Vagina (tissue), 2 donors: ENCODE data around the gene MIEN1. TPM values are rescaled to one million over a fixed set of nuclear protein-coding genes. Genes with fewer than 3 reads are reported as not detected.
A peak's percentile ranks its signal among the peaks of the same experiment; 100 is the strongest.

Experiments
- DNase-seq, 2 donors: peaks; one replicate each; pipeline ENCODE4 v3.0.0-alpha.2; 2017; ENCODE audit errors: extremely low spot score in 2 of 2
- H3K27ac ChIP-seq: fragments of 200-600 bp; sonication (generic); one replicate; pipeline ENCODE4 v1.5.1; 2019
- H3K27me3 ChIP-seq: fragments of 200-600 bp; sonication (generic); one replicate; pipeline ENCODE4 v1.5.1; 2019
- H3K36me3 ChIP-seq, 2 donors: fragments of 200-600 bp; sonication (generic); one replicate each; pipeline ENCODE4 v1.5.1; 2017 to 2019
- H3K4me1 ChIP-seq: fragments of 200-600 bp; sonication (generic); one replicate; pipeline ENCODE4 v1.5.1; 2019
- H3K4me3 ChIP-seq, 2 donors: fragments of 200-600 bp; sonication (generic); 1 replicate in 1 of 2; 2 replicates in 1 of 2; pipeline ENCODE4 v1.5.1; 2016 to 2019
- H3K9me3 ChIP-seq: fragments of 200-600 bp; sonication (generic); one replicate; pipeline ENCODE4 v1.5.1; 2019
- CTCF ChIP-seq, 3 experiments: fragments of 450-650 bp in 2 of 3; fragments of 200-600 bp in 1 of 3; sonication (generic) in 1 of 3; IDR thresholded peaks; one replicate each; pipeline ENCODE4 v1.5.1; 2017 to 2019; ENCODE audit warnings: antibody characterized with exemption in 3 of 3, mild to moderate bottlenecking in 2 of 3, moderate library complexity in 2 of 3
- POLR2A ChIP-seq, 2 donors: fragments of 450-650 bp; IDR thresholded peaks; one replicate each; pipeline ENCODE4 v1.6.1; 2017; ENCODE audit warnings: antibody characterized with exemption in 2 of 2, mild to moderate bottlenecking in 2 of 2, moderate library complexity in 2 of 2
- POLR2AphosphoS5 ChIP-seq, 2 donors: sonication (generic); formaldehyde crosslinking; IDR thresholded peaks; one replicate each; pipeline ENCODE4 v1.9.0; 2017; ENCODE audit warnings: antibody characterized with exemption in 2 of 2, mild to moderate bottlenecking in 2 of 2, low read depth in 1 of 2; ENCODE audit not compliant: insufficient read depth in 1 of 2
- intact Hi-C: fragments of 100-400 bp; cut with DNase I; formaldehyde crosslinking; loops from one replicate; pipeline ENCODE4 v1.15.1; 2023
- total RNA-seq: library from RNA; depleted of rRNA; stranded (reverse); fragments of >200 nt; gene quantifications from one replicate; pipeline ENCODE4 v1.2.3, GENCODE V29; 2016

The MIEN1 gene
- total RNA-seq, 1 donor from 2014 or later: 74.2 TPM

DNA sequence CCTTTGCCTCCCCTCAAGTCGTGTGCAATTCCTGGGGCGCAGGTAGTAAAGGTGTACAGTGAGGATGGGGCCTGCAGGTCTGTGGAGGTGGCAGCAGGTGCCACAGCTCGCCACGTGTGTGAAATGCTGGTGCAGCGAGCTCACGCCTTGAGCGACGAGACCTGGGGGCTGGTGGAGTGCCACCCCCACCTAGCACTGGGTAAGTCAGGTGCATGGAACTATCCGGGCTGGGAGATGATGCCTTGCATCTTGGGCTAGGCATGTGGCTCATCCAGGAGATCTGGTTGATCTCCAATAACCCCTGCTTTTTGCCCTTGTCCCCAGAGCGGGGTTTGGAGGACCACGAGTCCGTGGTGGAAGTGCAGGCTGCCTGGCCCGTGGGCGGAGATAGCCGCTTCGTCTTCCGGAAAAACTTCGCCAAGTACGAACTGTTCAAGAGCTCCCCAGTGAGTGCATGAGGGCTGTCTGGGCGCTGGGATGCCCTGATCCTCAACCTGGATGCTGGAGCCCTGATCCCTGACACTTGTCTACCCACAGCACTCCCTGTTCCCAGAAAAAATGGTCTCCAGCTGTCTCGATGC is 12.6 kb upstream of the MIEN1 start:
- Histone ChIP-seq H3K4me1 (peaks cover 36% of the 10 kb centered on the region), H3K27ac (no peak overlapping the region), H3K27me3 (no peaks in the 10 kb centered on the region), H3K4me3 (no peak overlapping the region), H3K36me3 (peaks cover 0 to 5% of the 10 kb centered on the region in 2 donors), H3K9me3 (no peaks in the 10 kb centered on the region)
- TF ChIP-seq POLR2AphosphoS5 (IDR thresholded peaks at IDR 0.05; ENCODE audit: insufficient read depth in 1 of 2, low read depth in 1 of 2): no peak
- intact Hi-C loops: no loop called here
- no peak for DNase-seq

GRCh38 chr17:39742126-39742855 is 12.0 kb upstream of the MIEN1 start:
- Histone ChIP-seq H3K27me3 (no peaks in the 10 kb centered on the region), H3K36me3 (peaks cover 0 to 5% of the 10 kb centered on the region in 2 donors), H3K4me1 (peaks cover 41% of the 10 kb centered on the region), H3K27ac (no peak overlapping the region), H3K9me3 (no peaks in the 10 kb centered on the region), H3K4me3 (no peak overlapping the region)
- no peak for DNase-seq
- intact Hi-C loops: no loop called here
- TF ChIP-seq POLR2AphosphoS5 (IDR thresholded peaks at IDR 0.05; ENCODE audit: insufficient read depth in 1 of 2, low read depth in 1 of 2) (no peak), POLR2A (IDR thresholded peaks at IDR 0.05) (no peak), CTCF (IDR thresholded peaks at IDR 0.05) (no peak)

DNA sequence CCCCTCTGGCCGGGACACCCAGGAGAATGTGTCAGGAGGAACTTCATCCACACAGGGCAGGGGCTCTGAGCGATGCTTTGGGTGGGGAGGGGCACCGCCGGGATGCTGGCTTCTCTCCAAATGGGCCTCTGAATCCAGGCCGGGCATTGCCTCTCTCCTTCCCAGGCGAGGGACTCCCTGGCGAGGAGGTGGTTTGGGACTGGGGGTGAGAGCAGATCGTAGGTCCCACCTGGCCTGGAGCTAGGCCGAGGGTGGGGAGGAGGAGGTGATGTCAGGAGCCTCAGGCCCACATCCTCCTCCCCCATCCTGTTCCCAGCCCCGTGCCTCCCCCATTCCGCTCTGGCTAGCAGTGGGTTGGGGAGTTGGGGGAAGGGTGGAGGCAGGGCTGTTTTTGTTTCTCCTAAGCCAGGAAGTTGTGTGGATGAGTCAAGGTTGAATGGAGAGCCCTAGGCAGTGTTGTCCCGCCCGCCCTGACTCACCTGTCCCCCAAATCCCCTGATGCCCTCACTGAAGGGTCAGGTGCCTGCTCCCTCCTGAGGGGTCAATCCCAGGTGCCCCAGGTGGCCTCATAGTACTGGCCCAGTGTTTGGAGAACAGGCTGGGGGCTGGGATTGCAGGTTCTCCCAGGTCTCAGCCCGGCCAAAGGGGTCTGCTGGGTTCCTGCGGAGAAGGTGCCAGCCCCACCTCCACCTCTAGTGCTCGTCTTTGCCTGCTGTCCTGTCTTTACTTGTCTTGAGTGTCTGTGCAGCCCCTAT is 10.2 kb upstream of the MIEN1 start:
- peaks cover 47% of the 10 kb centered on the region for H3K4me1 ChIP-seq
- H3K27ac ChIP-seq: peak overlapping the region; percentile 95
- H3K4me3 ChIP-seq: peak overlapping the region; percentile 29 to 48
- DNase-seq: no peak
- no peaks in the 10 kb centered on the region for H3K27me3 ChIP-seq
- no peak for TF ChIP-seq POLR2A (IDR thresholded peaks at IDR 0.05)
- peak; percentile 61 to 77 for TF ChIP-seq POLR2AphosphoS5 (IDR thresholded peaks at IDR 0.05; ENCODE audit: insufficient read depth in 1 of 2, low read depth in 1 of 2)
- no peaks in the 10 kb centered on the region for H3K9me3 ChIP-seq
- H3K36me3 ChIP-seq: peaks cover 0 to 5% of the 10 kb centered on the region in 2 donors
- intact Hi-C loops: no loop called here

GRCh38 chr17:39739885-39740356 is 9.6 kb upstream of the MIEN1 start:
- H3K27me3 ChIP-seq: no peaks in the 10 kb centered on the region
- no peak for DNase-seq
- H3K27ac ChIP-seq: peak overlapping the region; percentile 95
- peaks cover 0 to 1% of the 10 kb centered on the region in 2 donors for H3K36me3 ChIP-seq
- peak overlapping the region; percentile 29 to 48 for H3K4me3 ChIP-seq
- peaks cover 47% of the 10 kb centered on the region for H3K4me1 ChIP-seq
- intact Hi-C loops: no loop called here
- H3K9me3 ChIP-seq: no peaks in the 10 kb centered on the region
- TF ChIP-seq CTCF (IDR thresholded peaks at IDR 0.05): no peak
- no peak for TF ChIP-seq POLR2AphosphoS5 (IDR thresholded peaks at IDR 0.05; ENCODE audit: insufficient read depth in 1 of 2, low read depth in 1 of 2)
- TF ChIP-seq POLR2A (IDR thresholded peaks at IDR 0.05): no peak

DNA sequence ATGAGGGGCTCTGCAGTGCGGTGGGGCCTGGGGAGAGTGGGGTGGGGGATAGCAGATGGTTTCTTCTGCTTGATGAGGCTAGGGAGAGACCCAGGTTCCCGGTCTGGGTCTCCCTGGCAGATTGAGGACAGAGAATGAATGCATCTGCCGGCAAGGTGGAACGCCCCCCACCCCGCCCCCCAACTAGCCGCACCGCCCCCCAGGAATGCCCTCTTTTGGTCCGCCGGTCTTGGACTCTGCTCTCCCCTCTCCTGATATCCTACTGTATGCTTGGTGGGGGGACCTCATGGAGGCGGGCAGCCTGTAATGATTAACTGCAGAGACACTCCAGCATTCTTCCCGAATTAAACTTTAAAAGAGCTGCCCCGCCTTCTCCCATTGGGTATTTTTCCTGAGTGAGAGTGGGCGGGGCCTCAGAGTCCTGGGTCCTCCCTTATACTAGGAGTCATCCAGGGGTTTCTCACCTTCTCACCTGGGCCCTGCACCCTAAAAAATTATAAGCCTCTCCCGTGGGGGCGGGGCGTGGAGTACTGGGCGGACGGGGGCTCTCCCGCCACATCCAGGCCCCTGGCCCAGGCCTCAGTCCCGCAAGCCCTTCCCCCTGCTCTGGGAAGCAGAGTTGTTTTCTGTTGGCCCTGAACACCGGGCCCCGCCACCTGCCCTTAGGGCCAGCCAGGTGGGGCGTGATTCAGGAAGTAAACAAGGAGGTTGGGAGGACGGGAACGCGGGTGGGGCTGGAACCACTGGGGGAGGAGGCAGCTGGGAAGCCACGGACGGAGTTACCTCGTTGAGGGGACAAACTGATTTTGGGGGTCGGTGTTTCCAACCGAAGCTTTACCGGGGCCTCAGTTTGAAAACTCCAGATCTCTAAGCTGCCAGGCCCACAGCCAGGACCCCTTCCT is 8.9 kb upstream of the MIEN1 start:
- intact Hi-C loops: no loop called here
- TF ChIP-seq CTCF (IDR thresholded peaks at IDR 0.05) (no peak), POLR2A (IDR thresholded peaks at IDR 0.05) (peak in 1 of 2 donors; percentile 25), POLR2AphosphoS5 (IDR thresholded peaks at IDR 0.05; ENCODE audit: insufficient read depth in 1 of 2, low read depth in 1 of 2) (peak; percentile 48 to 71)
- Histone ChIP-seq H3K4me3 (peak overlapping the region; percentile 29 to 48), H3K36me3 (no peaks in the 10 kb centered on the region), H3K27me3 (no peaks in the 10 kb centered on the region), H3K4me1 (peaks cover 47% of the 10 kb centered on the region), H3K9me3 (no peaks in the 10 kb centered on the region), H3K27ac (peak overlapping the region; percentile 95)
- DNase-seq: no peak
